MCF 10A (cell line): ENCODE data around the gene ROR1. TPM values are rescaled to one million over a fixed set of nuclear protein-coding genes. Genes with fewer than 3 reads are reported as not detected.

Experiments used
- BruUV-seq: library from RNA; stranded (reverse); fragments of 400-500 nt; replicated peaks from 2 replicates; lab custom pipeline; 2021; lab: Mats Ljungman, UMichigan
- CTCF ChIA-PET: fragments of 300-600 bp; sonication (Branson Sonifier 250); formaldehyde crosslinking; extraction: SDS; loops from one replicate; lab custom pipeline; 2021; ENCODE audit warnings: antibody characterized with exemption, inconsistent platforms; lab: Yijun Ruan, JAX
- POLR2A ChIA-PET: fragments of 300-600, 350-650 bp; sonication (Branson Sonifier 250); formaldehyde crosslinking; extraction: SDS; loops from one replicate; lab custom pipeline; 2020; ENCODE audit warnings: antibody characterized with exemption, inconsistent platforms; lab: Yijun Ruan, JAX
- DNase-seq: peaks from one replicate; pipeline ENCODE4 v3.0.0-alpha.2; 2018; ENCODE audit not compliant: unreplicated experiment
- H3K27ac Mint-ChIP-seq: one replicate; pipeline ENCODE4 v1.8.0; 2022; ENCODE audit warnings: mild to moderate bottlenecking, low read depth, mixed read lengths; ENCODE audit not compliant: unreplicated experiment
- H3K27me3 Mint-ChIP-seq: one replicate; pipeline ENCODE4 v1.8.0; 2022; ENCODE audit warnings: mixed read lengths; ENCODE audit not compliant: insufficient read depth, unreplicated experiment
- H3K36me3 Mint-ChIP-seq: one replicate; pipeline ENCODE4 v1.8.0; 2022; ENCODE audit warnings: mild to moderate bottlenecking, moderate library complexity, mixed read lengths; ENCODE audit not compliant: insufficient read depth, unreplicated experiment
- H3K4me1 Mint-ChIP-seq: one replicate; pipeline ENCODE4 v1.8.0; 2022; ENCODE audit warnings: mixed read lengths; ENCODE audit not compliant: insufficient read depth, unreplicated experiment
- H3K4me3 Mint-ChIP-seq: one replicate; pipeline ENCODE4 v1.8.0; 2022; ENCODE audit warnings: mild to moderate bottlenecking, moderate library complexity, mixed read lengths; ENCODE audit not compliant: unreplicated experiment
- H3K9me3 Mint-ChIP-seq: one replicate; pipeline ENCODE4 v1.8.0; 2022; ENCODE audit warnings: mixed read lengths; ENCODE audit not compliant: unreplicated experiment
- CTCF ChIP-seq: fragments of 200-600 bp; IDR thresholded peaks from one replicate; pipeline ENCODE4 v1.8.0; 2022; ENCODE audit warnings: antibody characterized with exemption, mild to moderate bottlenecking; ENCODE audit not compliant: unreplicated experiment
- intact Hi-C: fragments of 100-400 bp; cut with micrococcal nuclease; formaldehyde crosslinking; loops from 2 replicates; pipeline ENCODE4 v1.14.1; 2022
- total RNA-seq: library from RNA; stranded (reverse); gene quantifications from 2 replicates; pipeline ENCODE4 v1.2.3, GENCODE V29; 2022

ROR1 gene
- total RNA-seq, 1 experiment from 2014 or later, result 4.6 TPM

- Mint-ChIP-seq H3K4me1 (no peaks in the 10 kb centered on the region), H3K4me3 (no peak overlapping the region), H3K27ac (no peak overlapping the region), H3K36me3 (no peaks in the 10 kb centered on the region), H3K9me3 (no peaks in the 10 kb centered on the region), H3K27me3 (no peaks in the 10 kb centered on the region)
- no peak for TF ChIP-seq CTCF
- no TSS peak for BruUV-seq
- POLR2A ChIA-PET, result no interaction called here
- intact Hi-C loops, result no loop called here
- no peak for DNase-seq
- CTCF ChIA-PET, result interaction anchor here (0.6 to 1.1 kb wide), 2 partner anchors 194 to 252 kb away, joined by 5 to 6 read pairs; no protein-coding TSS in a partner anchor
Observed at GRCh38 chr1:63943393-63943792, 169.6 kb downstream of the ROR1 start.

GRCh38 chr1:63945943-63946342 lies 172.1 kb downstream of the ROR1 start:
- no peaks in the 10 kb centered on the region for H3K4me1 Mint-ChIP-seq
- no peaks in the 10 kb centered on the region for H3K36me3 Mint-ChIP-seq
- no peak for TF ChIP-seq CTCF
- no peaks in the 10 kb centered on the region for H3K9me3 Mint-ChIP-seq
- no peak for DNase-seq
- H3K27me3 Mint-ChIP-seq, result no peaks in the 10 kb centered on the region
- no TSS peak for BruUV-seq
- ChIA-PET POLR2A (interaction anchor here (0.7 kb wide), 1 partner anchor 93 kb away, joined by 3 read pairs; no protein-coding TSS in a partner anchor), CTCF (interaction anchor here (0.6 kb wide), 1 partner anchor 160 kb away, joined by 3 read pairs; no protein-coding TSS in a partner anchor)
- H3K4me3 Mint-ChIP-seq, result no peak overlapping the region
- intact Hi-C loops, result no loop called here
- no peak overlapping the region for H3K27ac Mint-ChIP-seq

GRCh38 chr1:63946866-63947491 lies 173.2 kb downstream of the ROR1 start:
- H3K27me3 Mint-ChIP-seq, result no peaks in the 10 kb centered on the region
- intact Hi-C loops, result no loop called here

More at GRCh38 chr1:63946866-63947491, 173.2 kb downstream of the ROR1 start:
- CTCF ChIA-PET, result interaction anchor here (0.9 kb wide), 1 partner anchor 12 kb away, joined by 6 read pairs; no protein-coding TSS in a partner anchor
- DNase-seq, result no peak
- H3K27ac Mint-ChIP-seq, result no peak overlapping the region
- no peak for TF ChIP-seq CTCF
- no TSS peak for BruUV-seq
- H3K36me3 Mint-ChIP-seq, result no peaks in the 10 kb centered on the region
- H3K9me3 Mint-ChIP-seq, result no peaks in the 10 kb centered on the region
- no peaks in the 10 kb centered on the region for H3K4me1 Mint-ChIP-seq
- H3K4me3 Mint-ChIP-seq, result no peak overlapping the region
- POLR2A ChIA-PET, result no interaction called here
